NCI-H526 treated with DMSO at 0.1 percent for 48 hours (cell line): Measurements from ENCODE around the gene PRDM12.

Experiments used
- DNase-seq: peaks from one replicate; lab custom pipeline; 2025; lab: John Stamatoyannopoulos, UW

PRDM12 gene

DNA sequence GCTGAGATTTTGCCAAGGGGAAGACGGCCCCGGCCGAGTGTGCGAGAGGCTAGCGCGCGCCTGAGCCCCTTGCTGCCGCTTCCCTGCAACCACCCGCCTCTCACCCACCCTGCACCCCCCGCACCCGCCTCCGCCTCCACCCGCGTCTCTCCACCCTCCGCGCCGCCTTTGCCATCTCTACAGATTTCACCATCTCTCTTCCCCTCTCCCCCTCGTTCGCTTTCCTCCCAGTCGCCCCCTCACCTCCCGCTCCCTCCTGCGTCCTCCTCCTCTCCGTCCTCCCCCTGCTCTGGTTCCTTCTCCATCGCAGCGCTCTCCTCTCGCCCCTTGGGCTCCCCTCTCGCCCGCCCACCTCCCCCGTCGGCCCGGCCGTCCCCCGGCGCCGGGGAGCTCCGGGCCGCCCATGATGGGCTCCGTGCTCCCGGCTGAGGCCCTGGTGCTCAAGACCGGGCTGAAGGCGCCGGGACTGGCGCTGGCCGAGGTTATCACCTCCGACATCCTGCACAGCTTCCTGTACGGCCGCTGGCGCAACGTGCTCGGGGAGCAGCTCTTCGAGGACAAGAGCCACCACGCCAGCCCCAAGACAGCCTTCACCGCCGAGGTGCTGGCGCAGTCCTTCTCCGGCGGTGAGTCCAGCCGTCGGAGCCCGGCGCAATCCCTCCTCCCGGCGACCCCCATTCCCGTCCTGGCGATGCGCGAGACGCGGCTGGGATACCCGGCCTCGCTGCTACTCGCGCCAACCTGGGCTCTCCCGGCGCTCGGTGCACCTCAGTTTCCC is at the start of gene PRDM12:
Gene PRDM12 (plus strand): TSS at position 344 of the 778 bp plus-strand sequence. CDS start 60 bp downstream, at position 404.
- DNase-seq: no peak

DNA sequence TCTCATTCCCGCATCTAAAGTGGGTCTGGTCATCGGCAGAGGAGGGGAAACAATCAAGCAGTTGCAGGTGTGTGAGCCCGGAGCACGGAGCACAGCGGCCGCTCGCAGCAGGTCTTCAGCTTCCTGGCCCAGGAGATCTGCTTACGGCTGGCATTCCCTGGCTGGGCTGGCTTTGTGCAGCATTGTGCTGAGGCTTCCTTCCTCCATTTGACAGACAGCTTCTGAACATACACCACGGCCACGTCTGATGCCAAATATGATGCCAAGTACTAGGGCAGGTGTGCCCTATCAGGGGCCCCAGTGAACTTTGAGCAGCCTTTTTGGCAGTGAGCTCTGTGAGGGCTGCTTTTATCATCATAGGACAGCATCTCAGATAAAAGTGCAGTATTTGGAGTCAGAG is 47.9 kb upstream of the PRDM12 start:
- DNase-seq: no peak

DNA sequence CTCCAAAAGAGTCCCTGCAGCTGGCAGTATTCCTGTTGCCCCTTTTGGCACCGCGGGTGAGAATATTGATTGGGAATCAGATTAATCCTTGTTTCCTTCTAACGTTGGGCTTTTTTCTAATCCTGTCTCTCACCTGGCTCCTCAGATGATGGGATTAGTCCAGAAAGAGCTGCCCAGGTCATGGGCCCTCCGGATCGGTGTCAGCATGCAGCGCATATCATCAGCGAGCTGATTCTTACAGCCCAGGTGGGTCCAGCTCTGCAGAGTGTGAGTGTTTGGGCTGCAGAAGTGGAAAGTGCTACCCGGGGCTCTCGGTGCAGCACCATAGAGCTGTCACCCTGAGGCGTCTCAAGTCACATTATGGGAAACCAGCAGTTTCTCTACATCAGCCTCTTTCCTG is 40.9 kb upstream of the PRDM12 start:
- DNase-seq: no peak

DNA sequence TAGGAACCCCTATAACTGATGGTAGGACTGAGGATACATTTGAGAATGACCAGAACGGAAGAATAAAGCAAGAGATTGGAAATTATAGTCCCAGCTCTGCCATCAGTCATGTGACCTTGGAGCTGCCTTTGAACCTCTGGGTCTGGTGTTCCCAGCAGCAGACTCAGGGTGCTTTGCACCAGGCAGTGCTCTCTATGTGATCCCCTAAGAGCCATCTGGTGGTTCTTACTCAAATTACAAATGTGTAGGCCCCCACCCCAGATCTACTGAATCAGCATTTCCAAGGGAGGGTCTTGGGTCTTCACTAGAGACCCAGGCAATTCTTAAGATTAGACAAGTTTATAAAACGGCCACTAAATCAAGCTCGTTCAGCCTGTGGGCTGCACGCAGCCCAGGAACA is 40.2 kb upstream of the PRDM12 start:
- DNase-seq: no peak

DNA sequence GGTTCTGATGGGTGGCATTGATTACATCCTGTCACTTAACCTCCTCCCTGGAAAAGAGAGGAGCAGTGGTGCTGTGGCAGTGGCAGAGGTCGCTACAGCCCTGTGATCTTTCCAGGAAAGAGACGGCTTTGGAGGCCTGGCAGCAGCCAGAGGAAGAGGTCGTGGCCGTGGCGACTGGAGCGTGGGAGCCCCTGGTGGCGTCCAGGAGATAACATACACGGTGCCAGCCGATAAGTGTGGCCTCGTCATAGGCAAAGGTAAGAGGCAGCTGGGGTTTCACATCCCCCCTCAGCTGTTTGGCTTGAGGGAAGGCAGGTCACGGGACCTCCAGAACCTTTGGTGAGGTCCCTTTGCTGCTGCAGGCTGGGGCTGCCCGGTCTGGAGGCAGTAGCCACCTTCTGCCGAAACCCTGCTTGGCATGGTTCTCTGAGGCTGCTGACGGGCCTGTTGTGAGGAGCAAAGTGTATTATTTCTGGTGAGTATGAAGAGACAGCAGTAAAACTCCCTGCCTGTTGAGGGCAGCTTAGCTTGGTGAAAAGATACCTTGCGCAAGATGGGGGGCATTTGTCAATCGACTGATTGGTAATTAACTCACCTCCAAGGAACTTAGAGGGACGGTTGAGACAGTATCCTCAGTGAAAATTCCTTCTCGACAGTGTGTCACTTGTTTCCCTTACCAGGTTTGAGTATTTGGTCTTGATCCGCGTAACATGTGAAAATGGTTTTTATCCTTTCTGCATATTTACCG is 38.0 kb upstream of the PRDM12 start:
- no peak for DNase-seq

DNA sequence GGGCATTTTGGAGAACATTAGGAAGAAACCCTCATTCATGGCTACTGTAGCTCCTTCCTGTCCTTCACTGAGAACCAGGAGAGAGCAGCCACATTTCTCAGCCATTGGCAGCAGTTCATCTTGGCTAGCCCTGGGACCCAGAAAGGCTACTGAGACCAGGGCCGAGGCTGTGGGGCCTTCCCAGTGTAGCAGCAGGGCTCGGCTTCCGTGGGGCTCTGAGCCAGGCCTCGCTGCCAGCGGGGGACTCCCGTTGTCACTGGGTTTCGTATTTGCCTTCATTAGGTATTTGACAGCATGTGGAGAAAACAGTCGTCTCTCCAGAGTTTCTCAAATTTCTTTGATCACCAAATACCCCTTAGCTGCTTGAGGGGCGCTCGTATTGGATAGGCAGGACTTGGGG is 37.3 kb upstream of the PRDM12 start:
- DNase-seq: no peak

DNA sequence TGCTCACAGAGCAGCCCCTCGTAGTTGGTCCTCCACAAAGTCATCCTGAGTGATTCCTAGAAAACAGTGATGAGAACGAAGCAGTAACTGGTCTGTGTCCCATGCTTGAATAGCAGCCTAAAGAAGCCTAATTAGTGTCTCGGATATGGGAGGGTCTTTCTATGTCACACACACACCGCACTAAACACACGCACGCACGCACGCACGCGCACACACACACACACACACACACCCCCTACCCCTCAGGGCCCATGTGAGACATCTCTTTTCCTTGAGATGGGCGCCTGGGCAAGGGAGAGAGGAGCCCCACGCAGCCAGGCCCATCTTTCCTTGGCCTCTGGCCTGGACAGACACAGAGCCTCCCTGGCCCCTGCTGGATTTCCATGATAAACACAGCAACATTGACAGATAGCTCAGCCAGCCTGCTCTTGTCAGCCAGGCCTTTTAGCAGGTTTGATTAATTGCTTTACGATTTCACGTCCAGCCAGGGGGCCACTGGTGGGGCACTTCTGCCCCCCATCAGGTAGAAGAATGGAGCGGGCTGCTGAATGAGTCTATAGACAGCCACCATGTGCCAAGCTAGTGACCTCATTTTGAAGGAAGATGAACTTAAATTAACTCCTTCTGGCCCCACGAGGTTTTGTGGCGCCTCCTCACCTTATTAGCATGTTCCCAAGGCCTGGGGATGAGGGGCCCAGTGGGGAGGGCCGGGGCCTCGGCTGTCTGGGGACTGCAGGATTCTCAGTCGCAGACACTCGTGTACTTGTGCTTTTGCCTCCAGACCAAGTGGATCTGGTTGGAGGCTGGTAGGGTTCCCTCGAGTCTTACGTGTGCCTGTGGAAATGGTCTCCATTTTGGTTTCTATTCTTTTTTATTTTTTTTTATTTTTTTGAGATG is 36.2 kb upstream of the PRDM12 start:
- DNase-seq: no peak

DNA sequence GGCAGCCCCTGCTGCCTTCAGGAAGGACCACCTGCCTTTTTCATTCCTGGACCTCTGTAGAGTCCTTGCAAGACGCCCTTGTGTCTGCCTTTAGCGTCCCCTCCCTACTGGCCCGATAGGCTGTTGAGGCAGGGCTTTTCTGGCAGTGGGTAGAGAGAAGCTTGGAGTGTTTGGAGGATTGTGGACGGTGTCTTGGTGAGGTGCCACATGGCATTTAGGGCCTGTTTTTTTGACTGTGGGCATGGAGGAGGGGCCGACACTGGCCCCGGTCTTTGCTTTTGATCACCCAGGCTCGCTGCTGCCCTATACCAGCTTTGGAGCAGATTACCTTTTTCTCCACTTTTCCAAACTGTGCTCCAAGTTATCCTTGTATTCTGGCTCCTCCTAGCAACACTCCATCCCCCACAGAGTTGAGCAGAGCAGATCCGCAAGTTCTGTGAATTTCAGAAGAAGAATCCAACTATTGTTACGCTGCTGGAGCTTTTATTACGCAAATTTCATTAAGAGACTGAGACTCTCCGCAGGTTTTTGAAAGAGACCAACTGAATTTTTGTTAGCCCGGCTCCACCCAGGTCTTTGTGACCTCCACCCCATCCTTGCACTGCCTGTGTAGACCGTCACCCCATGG is 34.8 kb upstream of the PRDM12 start:
- no peak for DNase-seq

DNA sequence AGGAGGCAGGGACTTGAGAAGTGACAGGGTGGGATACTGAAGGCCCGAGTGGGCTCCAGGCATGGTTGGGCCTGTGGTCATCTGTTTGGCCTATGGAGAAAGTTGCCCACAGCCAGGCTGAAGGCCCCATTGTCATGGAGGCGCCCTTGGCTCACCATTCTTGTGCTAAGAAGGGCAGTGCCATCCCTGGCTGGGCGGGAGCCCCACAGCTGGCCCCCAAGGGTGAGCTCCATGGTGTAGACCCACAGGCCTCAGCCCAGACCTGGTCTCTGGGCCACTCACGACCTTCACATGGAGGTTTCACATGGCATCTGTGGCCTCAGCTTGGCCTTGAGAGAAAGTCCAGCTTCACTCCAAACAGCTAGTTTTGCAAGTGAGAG is 34.3 kb upstream of the PRDM12 start:
- no peak for DNase-seq

DNA sequence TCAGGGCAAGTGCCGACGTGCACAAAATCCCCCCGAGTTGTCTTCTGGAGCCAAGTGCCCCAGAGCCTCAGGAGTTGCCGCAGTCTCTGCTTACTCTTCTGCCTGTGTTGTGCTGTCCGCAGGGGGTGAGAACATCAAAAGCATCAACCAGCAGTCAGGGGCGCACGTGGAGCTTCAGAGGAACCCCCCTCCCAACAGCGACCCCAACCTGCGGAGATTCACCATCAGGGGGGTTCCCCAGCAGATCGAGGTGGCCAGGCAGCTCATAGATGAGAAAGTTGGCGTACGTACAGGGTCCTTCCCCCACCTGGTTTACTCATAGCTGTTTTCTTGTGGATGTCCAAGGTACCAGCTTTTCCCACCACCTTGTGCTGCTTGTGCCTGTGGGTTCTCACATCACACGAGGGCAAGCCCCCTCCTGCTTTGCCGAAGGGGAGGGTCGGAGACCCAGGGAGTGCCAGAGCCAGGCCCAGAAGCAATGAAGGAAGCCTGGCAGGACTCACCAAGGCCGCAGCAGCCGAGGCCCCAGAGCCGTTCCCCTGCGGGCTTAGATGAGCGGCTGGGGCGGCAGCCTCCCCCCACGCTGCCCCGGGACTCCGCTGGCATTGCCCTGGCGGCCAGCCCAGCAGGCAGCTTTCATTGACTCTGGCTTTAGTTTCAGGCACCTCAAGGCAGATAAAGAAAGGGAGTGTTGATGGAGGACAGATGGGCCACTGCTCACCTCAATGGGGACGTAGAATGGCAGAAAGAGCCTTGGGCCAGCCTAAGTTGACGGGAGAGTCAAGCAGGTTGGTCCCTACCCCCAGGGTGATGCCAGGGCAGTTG is 33.7 kb upstream of the PRDM12 start:
- no peak for DNase-seq

DNA sequence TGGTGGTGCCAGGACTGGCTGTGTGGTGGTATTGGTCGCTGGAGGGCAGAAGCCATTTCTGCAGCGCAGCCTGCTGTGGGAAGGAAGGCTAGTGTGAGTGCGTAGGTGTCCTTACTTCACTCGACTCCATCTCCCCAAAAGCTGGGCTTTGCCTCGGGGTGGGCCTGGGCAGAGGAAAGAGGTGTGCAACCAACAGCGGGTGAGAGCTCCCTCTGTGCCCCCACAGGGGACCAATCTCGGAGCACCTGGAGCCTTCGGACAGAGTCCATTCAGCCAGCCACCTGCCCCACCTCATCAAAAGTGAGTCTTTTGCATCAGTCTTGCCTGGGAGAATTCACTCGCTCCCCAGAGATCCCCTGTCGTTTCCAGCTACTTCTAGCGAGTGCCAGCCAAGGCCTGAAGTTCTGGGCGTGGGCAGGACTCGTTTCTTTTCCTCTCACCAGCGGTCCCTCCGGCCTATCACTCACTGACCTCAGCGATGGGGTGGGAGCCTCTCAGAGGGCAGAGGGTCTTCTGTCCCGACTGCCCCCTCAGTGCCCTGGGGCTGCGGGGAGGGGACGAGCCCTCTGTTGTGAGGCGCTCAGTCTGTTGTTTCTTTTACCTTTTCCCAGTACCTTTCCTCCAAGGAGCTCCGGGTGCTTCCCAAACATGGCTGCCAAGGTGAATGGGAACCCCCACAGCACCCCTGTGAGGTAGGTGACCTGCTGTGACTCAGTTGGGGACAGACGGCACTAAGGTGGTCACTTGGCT is 32.9 kb upstream of the PRDM12 start:
- DNase-seq: no peak

DNA sequence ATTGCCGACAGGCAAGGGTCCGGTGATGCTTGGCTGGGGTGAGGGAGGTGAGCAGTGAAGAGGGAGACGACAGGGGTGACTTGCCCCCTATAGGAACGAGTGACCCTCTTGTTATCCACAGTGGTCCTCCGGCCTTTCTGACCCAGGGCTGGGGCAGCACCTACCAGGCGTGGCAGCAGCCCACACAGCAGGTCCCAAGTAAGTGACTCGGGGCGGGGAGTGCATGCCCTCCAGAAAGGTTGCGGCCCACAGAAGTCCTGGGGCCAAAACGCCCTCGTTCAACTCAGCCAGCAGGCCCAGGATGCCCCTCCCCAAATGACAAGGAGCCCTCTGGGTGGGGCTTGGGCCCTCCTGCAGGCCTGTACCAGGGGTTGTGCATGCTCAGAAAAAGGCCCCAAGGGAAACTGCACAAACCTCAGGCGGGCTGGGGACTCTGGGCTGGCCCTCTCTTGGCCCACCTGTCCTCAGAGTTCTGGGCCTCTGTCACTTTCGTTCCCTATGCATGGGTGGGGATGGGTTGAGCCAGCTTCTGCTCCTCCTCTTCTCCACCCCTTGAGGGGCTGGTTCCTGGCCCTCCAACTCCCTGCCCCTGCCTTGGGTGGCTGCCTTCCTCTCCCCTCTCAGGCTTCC is 32.2 kb upstream of the PRDM12 start:
- DNase-seq: no peak

DNA sequence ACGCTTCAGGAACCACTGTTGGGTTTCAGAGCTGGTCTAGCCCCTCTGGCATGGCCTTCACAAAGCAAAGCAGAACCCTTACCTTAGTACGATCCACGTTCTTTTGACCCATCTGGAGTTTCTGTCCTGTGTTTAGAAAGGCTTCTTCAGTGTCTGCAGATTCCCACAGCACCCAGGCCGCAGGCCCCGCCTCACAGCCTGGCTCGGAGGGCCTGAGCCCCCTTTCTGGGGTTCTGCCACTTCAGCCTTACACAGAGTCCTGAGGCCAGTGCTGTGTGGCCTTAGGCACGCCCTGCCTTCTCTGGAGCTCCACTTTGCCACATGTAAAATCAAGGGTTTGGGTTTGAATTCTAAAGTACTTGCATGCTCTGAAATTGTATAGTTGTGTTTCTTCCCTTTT is 31.6 kb upstream of the PRDM12 start:
- no peak for DNase-seq

DNA sequence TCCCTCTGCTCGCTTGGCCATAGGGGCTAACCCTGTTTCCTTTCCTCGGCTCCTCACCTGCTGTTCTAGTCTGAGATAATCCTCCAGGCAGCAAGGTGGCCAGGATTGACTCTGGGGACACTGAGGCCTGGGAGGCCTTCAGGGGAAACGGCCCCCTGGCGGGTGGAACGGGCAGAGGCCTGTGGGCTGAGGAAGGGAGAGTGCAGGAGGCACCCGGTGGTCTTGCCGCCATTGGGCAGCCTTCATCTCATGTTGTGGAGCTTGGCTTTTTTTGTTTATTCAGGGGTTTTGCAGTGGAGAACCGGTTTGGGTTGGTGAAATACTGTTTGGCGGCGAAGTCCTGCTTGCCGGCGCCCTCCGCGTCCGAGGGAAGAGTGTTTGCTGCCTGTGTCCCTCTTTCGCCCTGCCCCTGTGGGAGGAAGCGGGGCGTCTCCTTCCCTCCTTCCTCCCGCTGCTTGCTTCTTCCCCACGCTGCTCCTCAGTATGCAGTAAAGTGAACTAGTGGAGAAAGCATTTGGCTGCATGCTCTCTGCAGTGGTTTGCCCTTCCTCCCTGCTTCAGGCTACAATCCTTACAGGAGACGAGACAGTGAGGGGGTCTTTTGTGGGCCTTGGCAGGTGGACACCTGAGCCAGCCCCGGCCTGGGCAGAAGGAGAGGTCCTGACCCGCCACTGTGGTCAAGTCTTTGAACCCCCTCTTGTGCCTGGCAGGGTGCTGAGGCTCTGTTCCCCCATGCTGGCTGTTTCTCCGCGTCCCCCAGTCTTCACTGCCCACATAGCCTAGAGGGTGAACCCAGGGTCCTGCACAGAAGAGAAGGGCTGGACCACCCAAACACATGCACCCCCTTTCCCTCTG is 30.8 kb upstream of the PRDM12 start:
- DNase-seq: no peak

DNA sequence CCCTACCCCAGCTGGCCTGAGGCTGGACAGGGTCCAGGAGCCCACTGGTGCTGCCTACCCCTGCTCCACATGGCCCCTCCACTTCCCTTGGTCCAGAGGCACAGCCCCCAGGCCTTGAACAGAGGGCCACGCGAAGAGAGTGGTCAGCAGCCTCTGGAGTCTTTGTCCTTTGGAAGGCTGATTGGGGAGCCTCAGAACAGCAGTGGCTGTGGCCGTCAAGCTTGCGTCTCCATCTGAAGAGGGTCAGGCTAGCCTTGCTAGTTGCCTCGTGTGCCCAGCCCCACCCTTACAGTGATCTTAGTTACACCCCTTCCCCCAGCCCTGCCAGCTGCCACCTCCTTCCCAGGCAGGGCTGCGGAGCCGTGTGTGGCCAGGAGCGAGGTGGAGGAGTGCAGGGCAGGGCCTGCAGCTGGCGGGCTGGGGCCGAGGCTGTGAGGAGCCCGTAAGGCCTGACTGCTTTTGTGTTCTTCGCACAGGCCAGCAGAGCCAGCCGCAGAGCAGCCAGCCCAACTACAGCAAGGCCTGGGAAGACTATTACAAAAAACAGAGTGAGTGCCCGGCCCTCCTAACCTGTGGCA is 30.1 kb upstream of the PRDM12 start:
- no peak for DNase-seq

DNA sequence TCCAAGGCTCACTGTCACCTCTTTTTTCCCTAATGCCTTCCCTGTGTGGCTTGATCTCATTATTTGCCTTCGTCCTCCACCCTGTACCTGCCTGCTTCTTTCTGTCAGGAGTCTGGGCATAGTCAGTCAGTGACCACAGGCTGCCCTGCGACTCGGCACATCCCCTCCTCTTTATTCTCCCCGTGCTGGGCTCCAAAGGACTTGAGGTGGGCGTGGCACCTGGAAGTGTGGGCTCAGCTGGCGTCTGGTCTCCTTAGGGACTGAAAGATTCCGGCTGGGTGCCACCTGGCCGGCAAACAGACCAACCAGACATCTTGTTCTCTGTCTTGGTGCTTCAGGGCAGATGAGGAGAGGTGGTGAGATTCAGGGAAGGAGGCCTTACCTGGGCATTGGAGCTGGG is 29.6 kb upstream of the PRDM12 start:
- no peak for DNase-seq

DNA sequence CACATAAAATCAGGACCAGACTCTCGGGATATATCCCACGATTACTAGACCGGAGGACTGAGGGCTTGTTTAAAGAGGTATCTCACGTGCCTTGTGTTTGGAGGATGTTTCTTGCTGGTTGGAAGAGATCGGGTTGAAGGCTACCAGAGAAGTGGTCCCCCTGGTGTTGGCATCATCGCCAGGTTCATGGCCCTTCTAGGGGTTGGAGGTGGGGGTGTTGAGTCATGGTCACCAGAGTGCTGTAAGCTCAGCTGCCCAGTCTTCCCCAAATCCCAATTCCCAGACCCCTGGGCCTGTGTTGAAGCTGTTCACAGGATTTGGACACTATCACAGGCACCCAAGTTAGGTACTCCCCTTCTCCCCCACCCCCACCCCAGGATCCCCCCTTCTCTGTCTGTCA is 29.1 kb upstream of the PRDM12 start:
- DNase-seq: no peak

DNA sequence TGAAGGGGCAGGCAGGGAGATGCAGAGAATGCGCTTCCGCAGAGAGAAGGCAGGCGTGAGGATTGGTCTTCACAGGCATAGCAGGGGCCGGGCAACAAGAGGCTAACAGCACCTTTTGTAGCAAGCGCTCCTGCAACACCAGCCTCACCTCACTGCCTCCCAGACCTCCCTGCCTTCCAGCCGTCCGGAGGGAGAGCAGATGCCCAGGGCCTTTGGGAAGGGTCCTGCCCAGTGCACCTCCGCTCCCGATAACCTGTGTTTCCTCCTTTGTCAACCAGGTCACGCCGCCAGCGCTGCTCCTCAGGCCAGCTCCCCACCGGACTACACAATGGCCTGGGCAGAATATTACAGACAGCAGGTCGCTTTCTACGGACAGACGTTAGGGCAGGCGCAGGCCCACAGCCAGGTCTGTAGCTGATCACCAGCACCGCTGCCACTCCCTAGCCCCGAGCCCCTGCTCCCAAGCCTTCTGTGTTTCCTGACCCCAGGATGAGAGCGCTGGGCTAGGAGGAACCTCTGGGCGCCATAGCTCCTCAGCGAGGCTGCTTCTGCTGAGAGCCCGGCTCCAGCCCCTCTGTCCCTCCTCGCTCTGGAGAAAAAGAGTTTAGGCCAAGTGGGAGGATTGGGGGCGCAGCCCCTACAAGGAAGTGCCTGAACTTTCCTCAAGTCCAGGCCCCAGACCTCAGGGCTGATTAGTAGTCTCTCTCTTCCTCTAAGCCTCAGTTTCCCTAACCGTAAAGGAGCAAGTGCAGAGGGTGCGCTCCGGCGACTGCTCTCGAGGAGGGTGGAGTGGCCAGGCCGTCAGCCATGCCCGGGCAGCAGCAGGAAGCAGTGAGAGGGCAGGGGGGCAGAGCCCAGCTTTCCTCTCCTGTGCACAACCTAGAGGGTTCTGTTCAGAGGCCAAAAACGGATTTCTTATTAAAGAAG is 28.4 kb upstream of the PRDM12 start:
- no peak for DNase-seq
